Endothelial cell of umbilical vein (primary cell): Measurements from ENCODE around the gene PLCG2. TPM values are rescaled to one million over a fixed set of nuclear protein-coding genes. Genes with fewer than 3 reads are reported as not detected.
A peak's percentile ranks its signal among the peaks of the same experiment; 100 is the strongest.

Source experiments
- BruUV-seq: library from RNA; stranded (reverse); fragments of 400-500 nt; replicated peaks from 2 replicates; lab custom pipeline; 2021; lab: Mats Ljungman, UMichigan
- CTCF ChIA-PET: fragments of 300-600, 350-600 bp; sonication (Branson Sonifier 250); formaldehyde crosslinking; loops from one replicate; lab custom pipeline; 2021; ENCODE audit warnings: antibody characterized with exemption, inconsistent platforms; lab: Charles Lee
- POLR2A ChIA-PET: fragments of 300-600, 350-600 bp; sonication (Branson Sonifier 250); formaldehyde crosslinking; loops from one replicate; lab custom pipeline; 2021; ENCODE audit warnings: antibody characterized with exemption, inconsistent platforms; lab: Charles Lee
- DNase-seq: peaks from one replicate; pipeline ENCODE4 v3.0.0-alpha.2; 2011; ENCODE audit warnings: low read depth, low spot score
- FAIRE-seq: peaks from 2 replicates; lab custom pipeline; 2011; peaks lifted over from hg19 to GRCh38; lab: Jason Lieb, UNC
- H2AFZ ChIP-seq: 2 replicates; pipeline ENCODE4 v1.6.0; 2012; ENCODE audit warnings: low read depth, low read length, control low read depth, inconsistent platforms
- H3K27ac ChIP-seq: 2 replicates; pipeline ENCODE4 v1.5.1; 2011; ENCODE audit warnings: low read depth, mild to moderate bottlenecking, control low read depth, low read length, moderate library complexity; ENCODE audit not compliant: insufficient read depth
- H3K27me3 ChIP-seq, 2 experiments: 2 replicates each; pipeline versions ENCODE4 v1.6.0 to v1.6.1; 2011; ENCODE audit warnings: low read length in 2 of 2, mixed read lengths in 1 of 2; ENCODE audit not compliant: control insufficient read depth in 2 of 2, insufficient read depth in 2 of 2
- H3K36me3 ChIP-seq, 2 experiments: 2 replicates in 1 of 2; 3 replicates in 1 of 2; pipeline ENCODE4 v1.5.1; 2011; ENCODE audit warnings: low read length in 2 of 2, mild to moderate bottlenecking in 1 of 2, moderate library complexity in 1 of 2; ENCODE audit not compliant: control insufficient read depth in 2 of 2, insufficient read depth in 2 of 2; ENCODE audit errors: extremely low read depth in 1 of 2
- H3K4me1 ChIP-seq: 3 replicates; pipeline ENCODE4 v1.5.1; 2011; ENCODE audit warnings: mild to moderate bottlenecking, low read length; ENCODE audit not compliant: control insufficient read depth, insufficient read depth; ENCODE audit errors: extremely low read depth
- H3K4me2 ChIP-seq: 2 replicates; pipeline ENCODE4 v1.6.1; 2011; ENCODE audit warnings: low read length, control low read depth, mixed read lengths; ENCODE audit not compliant: insufficient read depth
- H3K4me3 ChIP-seq, 3 experiments: fragments of 200-600 bp in 1 of 3; sonication (generic), shearing (Covaris generic) in 1 of 3; replicated peaks in 1 of 3; 2 replicates each; pipeline ENCODE4 v1.5.1; 2011 to 2016; ENCODE audit warnings: control low read depth in 3 of 3, low read length in 3 of 3, mild to moderate bottlenecking in 2 of 3, inconsistent platforms in 1 of 3, low read depth in 1 of 3, moderate library complexity in 1 of 3; ENCODE audit not compliant: insufficient read depth in 1 of 3
- H3K79me2 ChIP-seq: 2 replicates; pipeline ENCODE4 v1.6.0; 2012; ENCODE audit warnings: low read length, inconsistent platforms; ENCODE audit not compliant: control insufficient read depth, insufficient read depth
- H3K9ac ChIP-seq: replicated peaks from 2 replicates; pipeline ENCODE3; 2011; ENCODE audit warnings: low read length, control low read depth; ENCODE audit not compliant: insufficient read depth; ENCODE audit errors: extremely low read depth
- H3K9me1 ChIP-seq: replicated peaks from 3 replicates; pipeline ENCODE4 v1.6.0; 2011; ENCODE audit warnings: mild to moderate bottlenecking, low read length; ENCODE audit not compliant: control insufficient read depth, insufficient read depth; ENCODE audit errors: extremely low read depth
- H3K9me3 ChIP-seq: replicated peaks from 2 replicates; pipeline ENCODE4 v1.5.1; 2012; ENCODE audit warnings: low read length, inconsistent platforms; ENCODE audit not compliant: control insufficient read depth, insufficient read depth
- H4K20me1 ChIP-seq: replicated peaks from 2 replicates; pipeline ENCODE3; 2011; ENCODE audit warnings: mild to moderate bottlenecking, low read length; ENCODE audit not compliant: control insufficient read depth, insufficient read depth; ENCODE audit errors: extremely low read depth
- CTCF ChIP-seq, 2 donors: IDR thresholded peaks; 1 replicate in 1 of 2; 2 replicates in 1 of 2; pipeline ENCODE4 v1.5.1; 2011; ENCODE audit warnings: low read length in 2 of 2, mild to moderate bottlenecking in 2 of 2, moderate library complexity in 2 of 2, control low read depth in 1 of 2, inconsistent platforms in 1 of 2, low read depth in 1 of 2; ENCODE audit not compliant: insufficient read depth in 1 of 2; ENCODE audit errors: extremely low read depth in 1 of 2
- EZH2 ChIP-seq: IDR thresholded peaks from 2 replicates; pipeline ENCODE4 v1.6.1; 2012; ENCODE audit warnings: borderline replicate concordance, low read depth, mild to moderate bottlenecking, moderate library complexity, low read length, inconsistent platforms; ENCODE audit not compliant: severe bottlenecking
- FOS ChIP-seq: IDR thresholded peaks from 2 replicates; pipeline ENCODE4 v1.6.1; 2011; ENCODE audit warnings: mild to moderate bottlenecking, low read length, moderate library complexity, borderline replicate concordance; ENCODE audit not compliant: insufficient read depth
- GATA2 ChIP-seq: IDR thresholded peaks from 2 replicates; pipeline ENCODE4 v1.7.0; 2011; ENCODE audit warnings: low read depth, mild to moderate bottlenecking, moderate library complexity, mixed read lengths, low read length; ENCODE audit not compliant: insufficient read length, insufficient read depth
- JUN ChIP-seq: IDR thresholded peaks from 2 replicates; pipeline ENCODE4 v1.6.1; 2011; ENCODE audit warnings: borderline replicate concordance, low read depth; ENCODE audit not compliant: insufficient read length, insufficient read depth
- MYC ChIP-seq: IDR thresholded peaks from one replicate; pipeline ENCODE4 v1.6.1; 2011; ENCODE audit warnings: mild to moderate bottlenecking, low read depth, low read length
- POLR2A ChIP-seq: IDR thresholded peaks from 2 replicates; pipeline ENCODE4 v1.6.1; 2012; ENCODE audit warnings: low read depth, mild to moderate bottlenecking, control low read depth, low read length
- POLR2AphosphoS5 ChIP-seq: IDR thresholded peaks from 2 replicates; pipeline ENCODE4 v1.6.1; 2012; ENCODE audit warnings: low read depth, mild to moderate bottlenecking, control low read depth, low read length, moderate library complexity; ENCODE audit not compliant: insufficient read depth
- dilution Hi-C: fragments of 300-500 bp; cut with MboI; formaldehyde crosslinking; loops from one replicate; pipeline ENCODE4 v1.15.0; 2019; ENCODE audit warnings: low sequenced_read_pairs; ENCODE audit not compliant: extremely low pct_ligation_motif_present
- intact Hi-C: fragments of 100-400 bp; cut with micrococcal nuclease; formaldehyde crosslinking; loops from one replicate; pipeline ENCODE4 v1.10.0; 2022
- polyA plus RNA-seq, 4 experiments: library from polyadenylated mRNA; depleted of rRNA in 3 of 4; stranded (reverse) in 3 of 4; unstranded in 1 of 4; fragments of >200 nt; gene quantifications; 2 replicates each; pipeline versions ENCODE4 v1.2.1 to v1.2.3, GENCODE V29; 2011 to 2012; ENCODE audit warnings: missing spikeins in 1 of 4
- total RNA-seq: library from RNA; stranded (reverse); gene quantifications from 2 replicates; pipeline ENCODE4 v1.2.3, GENCODE V29; 2021
- TF ChIP-seq, protein P1 (sequence below): IDR thresholded peaks from 2 replicates; pipeline ENCODE4 v1.6.1; 2011; ENCODE audit not compliant: insufficient read depth, insufficient read length

PLCG2 gene
- total and polyA plus RNA-seq, 2 donors (not counting 3 experiments of a cell fraction or from before 2014, with no cell fraction given) = 10.8 to 13.6 TPM

GRCh38 chr16:81755915-81756614 lies 23.0 kb upstream of the PLCG2 start:
- H2AFZ ChIP-seq = peak overlapping the region; percentile 72

More at GRCh38 chr16:81755915-81756614, 23.0 kb upstream of the PLCG2 start:
- DNase-seq (peak; percentile 78), FAIRE-seq (peak; percentile 97)
- H3K9me3 ChIP-seq = no peaks in the 10 kb centered on the region
- H4K20me1 ChIP-seq = no peaks in the 10 kb centered on the region
- ChIA-PET CTCF (interaction anchor here (0.9 to 7.2 kb wide), 6 partner anchors 23 to 720 kb away, joined by 3 to 34 read pairs (median 4); partner anchors contain the start of genes ATMIN and PLCG2), POLR2A (no interaction called here)
- TF ChIP-seq JUN (no peak), POLR2AphosphoS5 (peak; percentile 43), FOS (no peak), GATA2 (peak; percentile 33), MYC (no peak), POLR2A (no peak), CTCF (IDR thresholded peaks at IDR 0.05; ENCODE audit: extremely low read depth in 1 of 2, insufficient read depth in 1 of 2, low read depth in 1 of 2, low read length in 2 of 2) (peak in 1 of 2 donors; percentile 24), EZH2 (no peak)
- TF ChIP-seq, protein P1, sequence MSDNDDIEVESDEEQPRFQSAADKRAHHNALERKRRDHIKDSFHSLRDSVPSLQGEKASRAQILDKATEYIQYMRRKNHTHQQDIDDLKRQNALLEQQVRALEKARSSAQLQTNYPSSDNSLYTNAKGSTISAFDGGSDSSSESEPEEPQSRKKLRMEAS = peak; percentile 39
- H3K36me3 ChIP-seq = no peaks in the 10 kb centered on the region
- H3K9me1 ChIP-seq = no peaks in the 10 kb centered on the region
- peak overlapping the region; percentile 7 for H3K4me2 ChIP-seq
- H3K4me1 ChIP-seq = peaks cover 18% of the 10 kb centered on the region
- no TSS peak for BruUV-seq
- dilution Hi-C loops (no loop called here), intact Hi-C loops (loop anchor here (1.0 to 2.0 kb wide), 3 partner anchors 23 to 118 kb away; partner anchors contain the start of gene PLCG2)
- H3K27me3 ChIP-seq = no peaks in the 10 kb centered on the region
- no peak overlapping the region for H3K9ac ChIP-seq
- no peak overlapping the region for H3K4me3 ChIP-seq
- H3K27ac ChIP-seq = peak overlapping the region; percentile 47
- H3K79me2 ChIP-seq = no peaks in the 10 kb centered on the region
